ENCODE data around the gene LMCD1. TPM values are rescaled to one million over a fixed set of nuclear protein-coding genes. Genes with fewer than 3 reads are reported as not detected.

Gene LMCD1
- polyA plus RNA-seq, 1 donor: 26.4 TPM

GRCh38 chr3:8482960-8483665 lies 18.5 kb upstream of the LMCD1 start:
- no peak for DNase-seq

- DNase-seq: no peak
Measured at GRCh38 chr3:8484409-8485140, 17.0 kb upstream of the LMCD1 start.

- DNase-seq: no peak
Measured at GRCh38 chr3:8485141-8485870, 16.3 kb upstream of the LMCD1 start.

GRCh38 chr3:8485943-8486342 lies 15.7 kb upstream of the LMCD1 start:
- DNase-seq: no peak

- no peak for DNase-seq
Measured at GRCh38 chr3:8486434-8486833, 15.2 kb upstream of the LMCD1 start.

- no peak for DNase-seq
Measured at GRCh38 chr3:8486936-8487335, 14.7 kb upstream of the LMCD1 start.

- no peak for DNase-seq
Measured at GRCh38 chr3:8488411-8488810, 13.2 kb upstream of the LMCD1 start.

GRCh38 chr3:8488877-8489276 lies 12.7 kb upstream of the LMCD1 start:
- no peak for DNase-seq

GRCh38 chr3:8489278-8489792 lies 12.3 kb upstream of the LMCD1 start:
- no peak for DNase-seq

GRCh38 chr3:8490079-8490552 lies 11.5 kb upstream of the LMCD1 start:
- DNase-seq: no peak

GRCh38 chr3:8491271-8492144 lies 10.1 kb upstream of the LMCD1 start:
- no peak for DNase-seq

GRCh38 chr3:8492744-8493511 lies 8.7 kb upstream of the LMCD1 start:
- DNase-seq: no peak

- DNase-seq: no peak
Measured at GRCh38 chr3:8493744-8494143, 7.9 kb upstream of the LMCD1 start.

- no peak for DNase-seq
Measured at GRCh38 chr3:8494327-8494726, 7.3 kb upstream of the LMCD1 start.

- no peak for DNase-seq
Measured at GRCh38 chr3:8497582-8497981, 4.0 kb upstream of the LMCD1 start.

- DNase-seq: no peak
Measured at GRCh38 chr3:8499181-8499611, 2.4 kb upstream of the LMCD1 start.

GRCh38 chr3:8500319-8500988 lies 1.2 kb upstream of the LMCD1 start:
- no peak for DNase-seq

- no peak for DNase-seq
Measured at GRCh38 chr3:8500989-8501370, 643 bp upstream of the LMCD1 start.

- DNase-seq: no peak
Measured at GRCh38 chr3:8503461-8503860, 1.8 kb downstream of the LMCD1 start.

- no peak for DNase-seq
Measured at GRCh38 chr3:8503871-8504610, 2.4 kb downstream of the LMCD1 start.
